GM12878 (cell line): ENCODE data around the gene UMAD1. TPM values are rescaled to one million over a fixed set of nuclear protein-coding genes. Genes with fewer than 3 reads are reported as not detected.

Experiments
- ATAC-seq: fragments of 200-7000 bp; cut with Tn5 transposase; 3 replicates; pipeline ENCODE4 v1.9.1; 2020; ENCODE audit warnings: mild to moderate bottlenecking, moderate library complexity
- BruUV-seq: library from RNA; stranded (reverse); fragments of 400-500 nt; replicated peaks from 2 replicates; lab custom pipeline; 2021; lab: Mats Ljungman, UMichigan
- CTCF ChIA-PET: fragments of 300-600 bp; sonication (Branson Sonifier 250); formaldehyde crosslinking; extraction: SDS; loops from one replicate; lab custom pipeline; 2021; ENCODE audit warnings: inconsistent platforms; lab: Yijun Ruan, JAX
- POLR2A ChIA-PET: fragments of 350-600 bp; formaldehyde crosslinking; extraction: SDS; loops from one replicate; lab custom pipeline; 2021; ENCODE audit warnings: inconsistent platforms; lab: Charles Lee
- RAD21 ChIA-PET: fragments of 300-600 bp; sonication (Branson Sonifier 250); formaldehyde crosslinking; loops from one replicate; lab custom pipeline; 2023; ENCODE audit warnings: antibody characterized with exemption; ENCODE audit not compliant: unreplicated experiment; lab: Charles Lee
- SMC1A ChIA-PET: fragments of 300-600 bp; sonication (Branson Sonifier 250); formaldehyde crosslinking; loops from one replicate; lab custom pipeline; 2023; ENCODE audit not compliant: unreplicated experiment, uncharacterized antibody; lab: Charles Lee
- DNase-seq: peaks from one replicate; pipeline ENCODE4 v3.0.0-alpha.2; 2011; ENCODE audit warnings: low read depth, low spot score
- FAIRE-seq: peaks from 3 replicates; lab custom pipeline; 2011; peaks lifted over from hg19 to GRCh38; lab: Jason Lieb, UNC
- H2AFZ ChIP-seq: 2 replicates; pipeline ENCODE4 v1.6.0; 2011; ENCODE audit warnings: low read depth, low read length, control low read depth; ENCODE audit not compliant: control insufficient read depth
- H3K27ac ChIP-seq: 2 replicates; pipeline ENCODE4 v1.5.1; 2011; ENCODE audit warnings: control low read depth; ENCODE audit not compliant: control insufficient read depth, insufficient read depth
- H3K27me3 ChIP-seq, 2 experiments: replicated peaks in 1 of 2; 2 replicates each; pipeline versions ENCODE4 v1.6.0 to v1.6.1; 2011; ENCODE audit warnings: low read length in 1 of 2; ENCODE audit not compliant: control insufficient read depth in 2 of 2, insufficient read depth in 2 of 2
- H3K36me3 ChIP-seq, 2 experiments: 2 replicates each; pipeline ENCODE4 v1.5.1; 2011; ENCODE audit warnings: low read length in 1 of 2; ENCODE audit not compliant: control insufficient read depth in 2 of 2, insufficient read depth in 2 of 2
- H3K4me1 ChIP-seq: 2 replicates; pipeline ENCODE4 v1.6.1; 2011; ENCODE audit warnings: mild to moderate bottlenecking, low read length, moderate library complexity, mixed read lengths; ENCODE audit not compliant: control insufficient read depth, insufficient read depth
- H3K4me2 ChIP-seq: 2 replicates; pipeline ENCODE4 v1.6.0; 2011; ENCODE audit warnings: control low read depth; ENCODE audit not compliant: control insufficient read depth, insufficient read depth
- H3K4me3 ChIP-seq: fragments of 200-600 bp; sonication (generic); 2 replicates; pipeline ENCODE4 v1.5.1; 2016
- H3K79me2 ChIP-seq: 2 replicates; pipeline ENCODE4 v1.6.0; 2011; ENCODE audit warnings: low read length; ENCODE audit not compliant: control insufficient read depth, insufficient read depth
- H3K9ac ChIP-seq: 2 replicates; pipeline ENCODE4 v1.8.0; 2011; ENCODE audit warnings: low read length, control low read depth, mixed read lengths; ENCODE audit not compliant: control insufficient read depth, insufficient read depth
- H3K9me3 ChIP-seq: replicated peaks from 3 replicates; pipeline ENCODE4 v1.5.1; 2011; ENCODE audit warnings: mild to moderate bottlenecking, low read length; ENCODE audit not compliant: control insufficient read depth, insufficient read depth
- H4K20me1 ChIP-seq: 2 replicates; pipeline ENCODE4 v1.6.0; 2011; ENCODE audit not compliant: control insufficient read depth, insufficient read depth
- CBFB ChIP-seq: IDR thresholded peaks from 2 replicates; pipeline ENCODE4 v1.6.1; 2016; ENCODE audit warnings: antibody characterized with exemption, low read depth
- ELK1 ChIP-seq: IDR thresholded peaks from 2 replicates; pipeline ENCODE4 v1.6.1; 2012; ENCODE audit warnings: low read depth, low read length, improper control_type of control experiment
- FOS ChIP-seq: IDR thresholded peaks from 3 replicates; pipeline ENCODE4 v1.6.1; 2011; ENCODE audit warnings: borderline replicate concordance; ENCODE audit not compliant: insufficient read length; ENCODE audit errors: extremely low read depth
- IKZF1 ChIP-seq: fragments of 450-650 bp; conservative IDR thresholded peaks from 2 replicates; pipeline ENCODE4 v1.6.1; 2017; ENCODE audit warnings: antibody characterized with exemption, mild to moderate bottlenecking
- KDM1A ChIP-seq: fragments of 200-600 bp; sonication (generic); IDR thresholded peaks from 2 replicates; pipeline ENCODE4 v1.6.1; 2016; ENCODE audit warnings: borderline replicate concordance
- MYB ChIP-seq: fragments of 150-350 bp; IDR thresholded peaks from 2 replicates; pipeline ENCODE4 v1.6.1; 2014; ENCODE audit warnings: mild to moderate bottlenecking, low read depth, low read length, borderline replicate concordance
- SIX5 ChIP-seq: IDR thresholded peaks from 2 replicates; pipeline ENCODE4 v1.6.1; 2011; ENCODE audit warnings: mild to moderate bottlenecking, low read depth, low read length, moderate library complexity; ENCODE audit not compliant: severe bottlenecking
- SMAD1 ChIP-seq: fragments of 450-650 bp; IDR thresholded peaks from 2 replicates; pipeline ENCODE4 v1.6.1; 2018; ENCODE audit warnings: mild to moderate bottlenecking, low read depth; ENCODE audit not compliant: partially characterized antibody
- TARDBP ChIP-seq: IDR thresholded peaks from 2 replicates; pipeline ENCODE4 v1.6.1; 2016; ENCODE audit warnings: borderline replicate concordance
- ZBED1 ChIP-seq: IDR thresholded peaks from 2 replicates; pipeline ENCODE4 v1.6.1; 2016; ENCODE audit warnings: borderline replicate concordance
- ZBTB40 ChIP-seq: fragments of 450-650 bp; IDR thresholded peaks from 2 replicates; pipeline ENCODE4 v1.6.1; 2016; ENCODE audit warnings: mild to moderate bottlenecking, moderate library complexity, borderline replicate concordance
- ZNF217 ChIP-seq: fragments of 450-650 bp; IDR thresholded peaks from 2 replicates; pipeline ENCODE4 v1.6.1; 2017; ENCODE audit warnings: antibody characterized with exemption, mild to moderate bottlenecking
- ZNF274 ChIP-seq: IDR thresholded peaks from one replicate; pipeline ENCODE4 v1.8.0; 2011; ENCODE audit not compliant: insufficient read length, insufficient read depth
- ZNF592 ChIP-seq: fragments of 450-650 bp; IDR thresholded peaks from 2 replicates; pipeline ENCODE4 v1.6.1; 2017; ENCODE audit warnings: mild to moderate bottlenecking, moderate library complexity
- WGBS: methylation state at CpG from one replicate; pipeline ENCODE4 v1.1.6; 2016; ENCODE audit warnings: low lambda C conversion rate; ENCODE audit not compliant: insufficient replicate concordance, insufficient coverage; ENCODE audit errors: missing lambda C conversion rate; 5-methylcytosine and 5-hydroxymethylcytosine counted together
- in situ Hi-C: fragments of 300-500 bp; cut with MboI; formaldehyde crosslinking; loops from 9 replicates; pipeline ENCODE4 v1.14.3; 2018; ENCODE audit warnings: mixed read lengths
- intact Hi-C: fragments of 100-400 bp; cut with micrococcal nuclease; formaldehyde crosslinking; loops from one replicate; pipeline ENCODE4 v1.14.2; 2022; ENCODE audit not compliant: unreplicated experiment
- polyA plus RNA-seq, 11 experiments: library from polyadenylated mRNA; depleted of rRNA in 4 of 11; unstranded in 6 of 11; stranded (reverse) in 5 of 11; fragments of >200 nt; fragmentation: Nextera tagmentation in 4 of 11; fragmentation: Illumina TruSeq in 1 of 11; extraction: Ambion mirVana in 4 of 11; extraction: Trizol in 1 of 11; gene quantifications; 1 replicate in 1 of 11; 2 replicates in 10 of 11; pipeline versions ENCODE4 v1.2.1 to v1.2.3, GENCODE V29; 2011 to 2016; ENCODE audit warnings: inconsistent platforms in 2 of 11, missing spikeins in 2 of 11, low read depth in 1 of 11
- total RNA-seq, 4 experiments: library from RNA; depleted of rRNA in 3 of 4; stranded (reverse); fragments of >200 nt in 3 of 4; fragmentation: Illumina TruSeq in 1 of 4; extraction: Trizol in 1 of 4; gene quantifications; 2 replicates each; pipeline versions ENCODE4 v1.2.1 to v1.2.3, GENCODE V29; 2013 to 2021

Gene UMAD1
- total and polyA plus RNA-seq, 10 of the 15 experiments (the other 5 are each of a cell fraction or from before 2014, with no cell fraction given), result 6.0 to 28.6 (median 9.3) TPM

- no peak overlapping the region for H3K27ac ChIP-seq
- in situ Hi-C loops, result loop anchor here (10.0 kb wide), 1 partner anchor 344 kb away; no protein-coding TSS in a partner anchor
- intact Hi-C loops, result loop anchor here (5.0 to 10.0 kb wide), 4 partner anchors 174 to 664 kb away; no protein-coding TSS in a partner anchor
- no peaks in the 10 kb centered on the region for H3K27me3 ChIP-seq
- no peaks in the 10 kb centered on the region for H3K9me3 ChIP-seq
- ChIA-PET SMC1A (interaction anchor here (0.7 to 2.1 kb wide), 12 partner anchors 10 to 356 kb away, joined by 3 to 11 read pairs (median 4); partner anchors contain the start of gene GLCCI1), POLR2A (no interaction called here), CTCF (interaction anchor here (0.7 to 1.3 kb wide), 6 partner anchors 11 to 89 kb away, joined by 3 to 4 read pairs (median 3); no protein-coding TSS in a partner anchor), RAD21 (interaction anchor here (0.7 to 1.3 kb wide), 5 partner anchors 52 to 149 kb away, joined by 3 to 4 read pairs (median 3); no protein-coding TSS in a partner anchor)
- H2AFZ ChIP-seq, result no peak overlapping the region
- H3K4me2 ChIP-seq, result no peak overlapping the region
- no peak for TF ChIP-seq ZNF217
- TF ChIP-seq IKZF1, result no peak
- no peak for TF ChIP-seq ZNF274
- no peak for TF ChIP-seq CBFB
- no peak for TF ChIP-seq ELK1
- no peak for TF ChIP-seq ZBTB40
- no peak for TF ChIP-seq ZNF592
- no peak for TF ChIP-seq TARDBP
- TF ChIP-seq FOS, result no peak
- no peak for TF ChIP-seq KDM1A
- TF ChIP-seq MYB, result no peak
- no peak for TF ChIP-seq SMAD1
- no peak for TF ChIP-seq SIX5
- TF ChIP-seq ZBED1, result no peak
- H3K9ac ChIP-seq, result no peak overlapping the region
- H3K4me1 ChIP-seq, result peaks cover 15% of the 10 kb centered on the region
- no peak overlapping the region for H3K4me3 ChIP-seq
- no peaks in the 10 kb centered on the region for H3K36me3 ChIP-seq
- BruUV-seq, result no TSS peak
- ATAC-seq (no peak), DNase-seq (no peak), FAIRE-seq (no peak)
- H3K79me2 ChIP-seq, result no peaks in the 10 kb centered on the region
- no peaks in the 10 kb centered on the region for H4K20me1 ChIP-seq
- WGBS, result 94% methylated on average over 5 of the region's 5 CpGs
Observed at GRCh38 chr7:7768977-7769709, 128.6 kb downstream of the UMAD1 start.
